K562 (cell line): ENCODE data around the gene PCSK6. TPM values are rescaled to one million over a fixed set of nuclear protein-coding genes. Genes with fewer than 3 reads are reported as not detected.
"Not testable (repeated sequence)": the region's sequence is repeated elsewhere in the genome, so short reads cannot be mapped to it uniquely, and the experiment has no call there.

ENCODE experiments used
- ATAC-seq: fragments of 200-7000 bp; cut with Tn5 transposase; 3 replicates; pipeline ENCODE4 v1.9.1; 2020; ENCODE audit warnings: moderate library complexity
- BruUV-seq: library from RNA; stranded (reverse); fragments of 400-500 nt; replicated peaks from 2 replicates; lab custom pipeline; 2021; lab: Mats Ljungman, UMichigan
- CTCF ChIA-PET: fragments of 300-600 bp; formaldehyde crosslinking; extraction: SDS; loops from one replicate; lab custom pipeline; 2021; ENCODE audit warnings: low intra/inter-chr PET ratio; lab: Yijun Ruan, JAX
- POLR2A ChIA-PET: fragments of 300-600, 350-650 bp; sonication (Branson Sonifier 250); formaldehyde crosslinking; extraction: SDS; loops from one replicate; lab custom pipeline; 2021; ENCODE audit warnings: antibody characterized with exemption, inconsistent platforms; lab: Yijun Ruan, JAX
- DNase-seq, 4 experiments: peaks; one replicate each; pipeline versions ENCODE4 v3.0.0 to v3.0.0-alpha.2; 2011 to 2018; ENCODE audit warnings: low spot score in 3 of 4, mixed read lengths in 3 of 4; ENCODE audit errors: extremely low read depth in 1 of 4
- FAIRE-seq: peaks from 2 replicates; lab custom pipeline; 2011; peaks lifted over from hg19 to GRCh38; lab: Jason Lieb, UNC
- H2AFZ ChIP-seq: 2 replicates; pipeline ENCODE4 v1.6.0; 2011; ENCODE audit warnings: low read depth, low read length, control low read depth, inconsistent platforms
- H3K27ac ChIP-seq: fragments of 200-600 bp; 3 replicates; pipeline ENCODE4 v1.8.0; 2011; ENCODE audit warnings: low read depth, mild to moderate bottlenecking, control low read depth, inconsistent platforms, low read length, moderate library complexity, mixed read lengths; ENCODE audit errors: extremely low read depth
- H3K27me3 ChIP-seq, 2 experiments: fragments of 300-600 bp in 1 of 2; 2 replicates in 1 of 2; 3 replicates in 1 of 2; pipeline versions ENCODE4 v1.6.0 to v1.8.0; 2011; ENCODE audit warnings: inconsistent platforms in 2 of 2, low read length in 2 of 2, mild to moderate bottlenecking in 1 of 2, mixed read lengths in 1 of 2, moderate library complexity in 1 of 2; ENCODE audit not compliant: control insufficient read depth in 2 of 2, insufficient read depth in 2 of 2
- H3K36me3 ChIP-seq: fragments of 300-600 bp; 3 replicates; pipeline ENCODE4 v1.8.0; 2011; ENCODE audit warnings: mild to moderate bottlenecking, low read length, inconsistent platforms; ENCODE audit not compliant: control insufficient read depth, insufficient read depth
- H3K4me1 ChIP-seq, 2 experiments: fragments of 200-600 bp in 1 of 2; replicated peaks in 1 of 2; 2 replicates in 1 of 2; 3 replicates in 1 of 2; pipeline versions ENCODE4 v1.5.1 to v1.8.0; 2011; ENCODE audit warnings: inconsistent platforms in 2 of 2, low read length in 2 of 2, mild to moderate bottlenecking in 1 of 2, mixed read lengths in 1 of 2, moderate library complexity in 1 of 2; ENCODE audit not compliant: control insufficient read depth in 2 of 2, insufficient read depth in 2 of 2
- H3K4me2 ChIP-seq: 2 replicates; pipeline ENCODE4 v1.6.1; 2011; ENCODE audit warnings: low read length, control low read depth, inconsistent platforms, mixed read lengths; ENCODE audit not compliant: insufficient read depth
- H3K4me3 ChIP-seq: fragments of 200-600 bp; sonication (generic), shearing (Covaris generic); 2 replicates; pipeline ENCODE4 v1.5.1; 2016; ENCODE audit warnings: control low read depth, inconsistent platforms
- H3K79me2 ChIP-seq: fragments of 200-600 bp; 3 replicates; pipeline ENCODE4 v1.8.0; 2011; ENCODE audit warnings: low read length, inconsistent platforms; ENCODE audit not compliant: control insufficient read depth, insufficient read depth
- H3K9ac ChIP-seq, 2 experiments: 2 replicates each; pipeline versions ENCODE4 v1.6.0 to v1.6.1; 2011; ENCODE audit warnings: low read depth in 2 of 2, low read length in 2 of 2, control low read depth in 1 of 2, inconsistent platforms in 1 of 2, mild to moderate bottlenecking in 1 of 2, mixed read lengths in 1 of 2; ENCODE audit not compliant: insufficient read depth in 1 of 2
- H3K9me1 ChIP-seq: one replicate; pipeline ENCODE4 v1.6.0; 2011; ENCODE audit warnings: inconsistent platforms, mild to moderate bottlenecking, low read length, moderate library complexity; ENCODE audit not compliant: control insufficient read depth, insufficient read depth
- H3K9me3 ChIP-seq: replicated peaks from 2 replicates; pipeline ENCODE4 v1.5.1; 2011; ENCODE audit warnings: low read depth, low read length, inconsistent platforms; ENCODE audit not compliant: control insufficient read depth, insufficient read depth
- H4K20me1 ChIP-seq: replicated peaks from 2 replicates; pipeline ENCODE4 v1.6.1; 2011; ENCODE audit warnings: low read length, inconsistent platforms, mixed read lengths; ENCODE audit not compliant: control insufficient read depth, insufficient read depth
- C11orf30 ChIP-seq: fragments of 450-650 bp; IDR thresholded peaks from 2 replicates; pipeline ENCODE4 v1.6.1; 2016; ENCODE audit warnings: low read depth, mild to moderate bottlenecking
- CBFB ChIP-seq: sonication (generic); formaldehyde crosslinking; IDR thresholded peaks from 2 replicates; pipeline ENCODE4 v1.4.0; 2020; ENCODE audit warnings: mild to moderate bottlenecking, missing genetic modification reagents
- ETV6 ChIP-seq, 3 experiments: fragments of 150-350 bp in 1 of 3; sonication (generic) in 1 of 3; formaldehyde crosslinking in 1 of 3; IDR thresholded peaks; 2 replicates each; pipeline versions ENCODE4 v1.6.1 to v1.8.0; 2014 to 2022; ENCODE audit warnings: borderline replicate concordance in 2 of 3, low read depth in 2 of 3, antibody characterized with exemption in 1 of 3, low read length in 1 of 3, mild to moderate bottlenecking in 1 of 3, missing genetic modification reagents in 1 of 3
- FOXK2 ChIP-seq, 2 experiments: fragments of 450-650 bp; IDR thresholded peaks in 1 of 2; conservative IDR thresholded peaks in 1 of 2; 2 replicates each; pipeline ENCODE4 v1.6.1; 2016; ENCODE audit warnings: low read depth in 2 of 2, mild to moderate bottlenecking in 1 of 2
- FOXP1 ChIP-seq: sonication (generic); formaldehyde crosslinking; IDR thresholded peaks from 2 replicates; pipeline ENCODE4 v1.8.0; 2022; ENCODE audit warnings: mild to moderate bottlenecking, missing genetic modification reagents
- IRF2 ChIP-seq: sonication (generic); formaldehyde crosslinking; IDR thresholded peaks from 2 replicates; pipeline ENCODE4 v1.8.1; 2022; ENCODE audit warnings: mild to moderate bottlenecking, missing genetic modification reagents
- POLR2AphosphoS5 ChIP-seq: IDR thresholded peaks from 2 replicates; pipeline ENCODE4 v1.6.1; 2011; ENCODE audit warnings: mild to moderate bottlenecking, low read depth, low read length, moderate library complexity; ENCODE audit not compliant: control insufficient read depth, insufficient read depth
- PTBP1 ChIP-seq: fragments of 200-400 bp; formaldehyde crosslinking; IDR thresholded peaks from 2 replicates; pipeline ENCODE4 v1.6.1; 2017; ENCODE audit warnings: low read depth, low read length
- PURB ChIP-seq: sonication (generic); formaldehyde crosslinking; IDR thresholded peaks from 2 replicates; pipeline ENCODE4 v1.9.0; 2021; ENCODE audit warnings: low read depth, mild to moderate bottlenecking, missing genetic modification reagents
- RBM25 ChIP-seq: fragments of 200-400 bp; formaldehyde crosslinking; IDR thresholded peaks from 2 replicates; pipeline ENCODE4 v1.6.1; 2018; ENCODE audit warnings: low read length, low read depth, moderate library complexity; ENCODE audit not compliant: severe bottlenecking
- RCOR1 ChIP-seq, 2 experiments: IDR thresholded peaks; 2 replicates each; pipeline ENCODE4 v1.6.1; 2012; ENCODE audit warnings: low read depth in 2 of 2, low read length in 2 of 2, borderline replicate concordance in 1 of 2, improper control_type of control experiment in 1 of 2
- SRSF7 ChIP-seq: fragments of 200-400 bp; formaldehyde crosslinking; optimal IDR thresholded peaks from 2 replicates; pipeline ENCODE3; 2017; ENCODE audit warnings: mild to moderate bottlenecking, low read depth, low read length
- TGIF2 ChIP-seq: sonication (generic); formaldehyde crosslinking; IDR thresholded peaks from 2 replicates; pipeline ENCODE4 v1.8.1; 2022; ENCODE audit warnings: mild to moderate bottlenecking, missing genetic modification reagents, moderate library complexity
- ZBTB17 ChIP-seq: fragments of 450-650 bp; formaldehyde crosslinking; IDR thresholded peaks from 2 replicates; pipeline ENCODE4 v1.4.0; 2020; ENCODE audit warnings: mild to moderate bottlenecking
- ZNF324 ChIP-seq: fragments of 250-450 bp; sonication (Bioruptor Pico); IDR thresholded peaks from 2 replicates; pipeline ENCODE4 v1.4.0; 2020; ENCODE audit warnings: mild to moderate bottlenecking
- ZNF551 ChIP-seq: fragments of 250-450 bp; sonication (Bioruptor Pico); IDR thresholded peaks from 2 replicates; pipeline ENCODE4 v1.5.0; 2021; ENCODE audit warnings: mild to moderate bottlenecking, moderate library complexity
- WGBS: fragments of 100-300 bp; shearing (Covaris generic); methylation state at CpG from one replicate; pipeline ENCODE4 v1.1.6; 2016; ENCODE audit warnings: low coverage, mixed read lengths; ENCODE audit not compliant: insufficient coverage; ENCODE audit errors: missing lambda C conversion rate; 5-methylcytosine and 5-hydroxymethylcytosine counted together
- in situ Hi-C: fragments of 300-500 bp; cut with MboI; formaldehyde crosslinking; loops from 4 replicates; pipeline ENCODE4 v1.15.0; 2018; ENCODE audit warnings: inconsistent platforms, mixed read lengths
- intact Hi-C: fragments of 100-400 bp; cut with micrococcal nuclease; formaldehyde crosslinking; loops from 2 replicates; pipeline ENCODE4 v1.14.2; 2022
- polyA plus RNA-seq, 8 experiments: library from polyadenylated mRNA; depleted of rRNA in 4 of 8; stranded (reverse) in 5 of 8; unstranded in 3 of 8; fragments of >200 nt; fragmentation: Nextera tagmentation in 2 of 8; fragmentation: Illumina TruSeq in 1 of 8; extraction: Ambion mirVana in 2 of 8; extraction: Trizol in 1 of 8; gene quantifications; 2 replicates each; pipeline versions ENCODE4 v1.2.1 to v1.2.3, GENCODE V29; 2011 to 2014; ENCODE audit warnings: inconsistent platforms in 1 of 8, missing spikeins in 1 of 8
- total RNA-seq, 7 experiments: library from RNA; depleted of rRNA in 6 of 7; stranded (reverse); fragments of >200 nt in 6 of 7; fragmentation: Illumina TruSeq in 2 of 7; extraction: Trizol in 2 of 7; gene quantifications; 2 replicates each; pipeline versions ENCODE4 v1.2.1 to v1.2.3, GENCODE V29; 2011 to 2021; ENCODE audit warnings: low replicate concordance in 1 of 7
- TF ChIP-seq, protein P1 (sequence below): sonication (generic); formaldehyde crosslinking; IDR thresholded peaks from 2 replicates; pipeline ENCODE4 v1.8.0; 2022; ENCODE audit warnings: mild to moderate bottlenecking, missing genetic modification reagents

Gene PCSK6
- total and polyA plus RNA-seq, 9 of the 15 experiments (the other 6 are each of a cell fraction or from before 2014, with no cell fraction given): 2.2 to 32.6 (median 14.5) TPM

DNA sequence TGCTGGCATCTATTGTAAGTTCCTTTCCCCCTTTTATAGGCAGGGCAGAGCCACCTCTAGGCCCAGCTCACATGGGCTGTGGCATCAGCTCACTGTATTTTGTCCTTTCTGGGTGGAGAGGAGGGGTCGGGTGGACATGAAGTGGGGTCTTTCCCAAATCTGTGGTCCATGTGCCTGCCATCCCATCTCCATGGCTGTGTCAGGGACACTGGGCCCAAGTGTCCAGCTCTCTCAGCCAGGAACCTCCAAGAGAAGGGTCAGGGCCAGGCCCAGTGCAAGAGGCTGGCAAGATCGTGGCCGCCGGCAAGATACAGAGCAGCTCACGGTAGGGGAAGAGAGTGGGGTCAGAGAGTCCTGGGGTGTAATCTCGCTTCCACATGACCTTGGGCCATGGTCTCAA lies 85.3 kb downstream of the PCSK6 start:
- ATAC-seq (no peak), DNase-seq (no peak), FAIRE-seq (no peak)
- Histone ChIP-seq H2AFZ (no peak overlapping the region), H3K4me2 (no peak overlapping the region), H3K27ac (no peak overlapping the region), H4K20me1 (no peaks in the 10 kb centered on the region), H3K4me3 (no peak overlapping the region), H3K9me1 (peaks cover 3% of the 10 kb centered on the region), H3K9me3 (no peaks in the 10 kb centered on the region), H3K79me2 (no peaks in the 10 kb centered on the region), H3K36me3 (peaks cover 13% of the 10 kb centered on the region; the same call in 2 of the 3 replicates), H3K9ac (no peak overlapping the region), H3K4me1 (no peaks in the 10 kb centered on the region), H3K27me3 (peaks cover 0 to 14% of the 10 kb centered on the region in 2 experiments; a peak in 3 of 5 replicates)
- WGBS: 53% methylated on average over 5 of the region's 6 CpGs
- in situ Hi-C loops (no loop called here), intact Hi-C loops (no loop called here)
- CTCF ChIA-PET: no interaction called here
- TF ChIP-seq PTBP1 (no peak), FOXK2 (conservative IDR thresholded peaks at IDR 0.05 in 1 of 2, IDR thresholded peaks at IDR 0.05 in 1 of 2; ENCODE audit: low read depth in 2 of 2) (no peak), PURB (CRISPR knock-in tag) (no peak), POLR2AphosphoS5 (no peak), SRSF7 (no peak), CBFB (CRISPR knock-in tag) (no peak), ETV6 (IDR thresholded peaks at IDR 0.05; ENCODE audit: borderline replicate concordance in 1 of 2, low read depth in 2 of 2, low read length in 1 of 2) (no peak), ETV6 (CRISPR knock-in tag; IDR thresholded peaks at IDR 0.05; ENCODE audit: borderline replicate concordance) (no peak), ZBTB17 (CRISPR knock-in tag) (no peak), RBM25 (no peak), FOXP1 (CRISPR knock-in tag) (no peak), ZNF551 (CRISPR knock-in tag) (no peak), C11orf30 (no peak), IRF2 (no peak), ZNF324 (CRISPR knock-in tag) (no peak), TGIF2 (CRISPR knock-in tag) (no peak), RCOR1 (IDR thresholded peaks at IDR 0.05; ENCODE audit: borderline replicate concordance in 1 of 2, low read depth in 2 of 2, low read length in 2 of 2) (no peak)
- TF ChIP-seq, protein P1, sequence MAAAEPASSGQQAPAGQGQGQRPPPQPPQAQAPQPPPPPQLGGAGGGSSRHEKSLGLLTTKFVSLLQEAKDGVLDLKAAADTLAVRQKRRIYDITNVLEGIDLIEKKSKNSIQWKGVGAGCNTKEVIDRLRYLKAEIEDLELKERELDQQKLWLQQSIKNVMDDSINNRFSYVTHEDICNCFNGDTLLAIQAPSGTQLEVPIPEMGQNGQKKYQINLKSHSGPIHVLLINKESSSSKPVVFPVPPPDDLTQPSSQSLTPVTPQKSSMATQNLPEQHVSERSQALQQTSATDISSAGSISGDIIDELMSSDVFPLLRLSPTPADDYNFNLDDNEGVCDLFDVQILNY (CRISPR knock-in tag): no peak
- POLR2A ChIA-PET: interaction anchor here (0.7 to 1.1 kb wide), 2 partner anchors 42 to 486 kb away, joined by 4 read pairs; no protein-coding TSS in a partner anchor
- no TSS peak for BruUV-seq

DNA sequence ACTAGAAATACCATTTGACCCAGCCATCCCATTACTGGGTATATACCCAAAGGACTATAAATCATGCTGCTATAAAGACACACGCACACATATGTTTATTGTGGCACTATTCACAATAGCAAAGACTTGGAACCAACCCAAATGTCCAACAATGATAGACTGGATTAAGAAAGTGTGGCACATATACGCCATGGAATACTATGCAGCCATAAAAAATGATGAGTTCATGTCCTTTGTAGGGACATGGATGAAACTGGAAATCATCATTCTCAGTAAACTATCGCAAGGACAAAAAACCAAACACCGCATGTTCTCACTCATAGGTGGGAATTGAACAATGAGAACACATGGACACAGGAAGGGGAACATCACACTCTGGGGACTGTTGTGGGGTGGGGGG lies 86.6 kb downstream of the PCSK6 start:
- in situ Hi-C loops, H3K4me3 ChIP-seq, intact Hi-C loops, H3K9me1 ChIP-seq, H3K27ac ChIP-seq, DNase-seq, H3K4me2 ChIP-seq, H3K9ac ChIP-seq, H4K20me1 ChIP-seq, H3K79me2 ChIP-seq, ATAC-seq, H2AFZ ChIP-seq, H3K9me3 ChIP-seq, CTCF ChIA-PET, H3K4me1 ChIP-seq, FAIRE-seq, BruUV-seq: not testable (repeated sequence)
- POLR2A ChIA-PET: interaction anchor here (1.1 kb wide), 1 partner anchor 41 kb away, joined by 4 read pairs; no protein-coding TSS in a partner anchor
- Histone ChIP-seq H3K27me3 (peaks cover 0 to 21% of the 10 kb centered on the region in 2 experiments; a peak in 3 of 5 replicates), H3K36me3 (peaks cover 15% of the 10 kb centered on the region; the same call in 2 of the 3 replicates)
- 64% methylated on average over 1 of the region's 4 CpGs for WGBS
